Inferior parietal cortex (tissue), 1 donor: ENCODE data around the gene ECE1.
"Not testable (repeated sequence)": the region's sequence is repeated elsewhere in the genome, so short reads cannot be mapped to it uniquely, and the experiment has no call there.

Experiments used
- DNase-seq: peaks from one replicate; pipeline ENCODE4 v3.0.0-alpha.2; 2016; ENCODE audit errors: extremely low spot score

ECE1 gene

GRCh38 chr1:21251773-21252471 lies 38.3 kb downstream of the ECE1 start:
- no peak for DNase-seq

- DNase-seq: no peak
Observed at GRCh38 chr1:21249940-21250493, 40.2 kb downstream of the ECE1 start.

- DNase-seq: no peak
Observed at GRCh38 chr1:21247892-21248715, 42.2 kb downstream of the ECE1 start.

- no peak for DNase-seq
Observed at GRCh38 chr1:21246905-21247642, 43.2 kb downstream of the ECE1 start.

GRCh38 chr1:21245688-21246229 lies 44.5 kb downstream of the ECE1 start:
- DNase-seq: no peak

GRCh38 chr1:21244986-21245687 lies 45.1 kb downstream of the ECE1 start:
- DNase-seq: no peak

GRCh38 chr1:21244154-21244553 lies 46.1 kb downstream of the ECE1 start:
- DNase-seq: no peak

GRCh38 chr1:21242846-21243245 lies 47.4 kb downstream of the ECE1 start:
- DNase-seq: no peak

GRCh38 chr1:21241771-21242581 lies 48.3 kb downstream of the ECE1 start:
- no peak for DNase-seq

- DNase-seq: no peak
Observed at GRCh38 chr1:21240706-21241105, 49.6 kb downstream of the ECE1 start.

GRCh38 chr1:21239221-21239620 lies 51.0 kb downstream of the ECE1 start:
- no peak for DNase-seq

- DNase-seq: no peak
Observed at GRCh38 chr1:21238141-21238800, 52.0 kb downstream of the ECE1 start.

GRCh38 chr1:21237446-21238088 lies 52.7 kb downstream of the ECE1 start:
- no peak for DNase-seq

- DNase-seq: no peak
Observed at GRCh38 chr1:21236178-21236577, 54.1 kb downstream of the ECE1 start.

- DNase-seq: no peak
Observed at GRCh38 chr1:21234779-21235178, 55.5 kb downstream of the ECE1 start.

- no peak for DNase-seq
Observed at GRCh38 chr1:21233490-21233889, 56.8 kb downstream of the ECE1 start.

- DNase-seq: peak; percentile 83
Observed at GRCh38 chr1:21232044-21232443, 58.2 kb downstream of the ECE1 start.

GRCh38 chr1:21229246-21230000 lies 60.8 kb downstream of the ECE1 start:
- DNase-seq: no peak

GRCh38 chr1:21228224-21228623 lies 62.0 kb downstream of the ECE1 start:
- not testable (repeated sequence) for DNase-seq
